SK-N-SH (cell line): ENCODE measurements around the gene CLDN19.

Experiments used
- FOXM1 ChIP-seq: IDR thresholded peaks from 2 replicates; pipeline ENCODE4 v1.4.0; 2012; ENCODE audit warnings: low read depth, mild to moderate bottlenecking
- JUND ChIP-seq: IDR thresholded peaks from 2 replicates; pipeline ENCODE4 v1.4.0; 2012
- MEF2A ChIP-seq: IDR thresholded peaks from 2 replicates; pipeline ENCODE4 v1.4.0; 2012; ENCODE audit warnings: low read depth, borderline replicate concordance
- NRF1 ChIP-seq: IDR thresholded peaks from 2 replicates; pipeline ENCODE4 v1.6.1; 2012; ENCODE audit warnings: low read depth, mild to moderate bottlenecking, low read length
- POLR2AphosphoS5 ChIP-seq: IDR thresholded peaks from 2 replicates; pipeline ENCODE4 v1.6.1; 2012; ENCODE audit warnings: low read depth, low read length
- RFX5 ChIP-seq: IDR thresholded peaks from 2 replicates; pipeline ENCODE4 v1.6.1; 2012; ENCODE audit warnings: mild to moderate bottlenecking, improper control_type of control experiment, low read length
- TAF1 ChIP-seq: IDR thresholded peaks from 2 replicates; pipeline ENCODE4 v1.6.1; 2012; ENCODE audit warnings: low read depth, mild to moderate bottlenecking, low read length, moderate library complexity, borderline replicate concordance
- TF ChIP-seq, protein P1 (sequence below): fragments of 200-600 bp; sonication (generic); IDR thresholded peaks from 2 replicates; pipeline ENCODE4 v1.6.1; 2017; ENCODE audit warnings: antibody characterized with exemption, mild to moderate bottlenecking, moderate library complexity
- TF ChIP-seq, protein P2 (sequence below): IDR thresholded peaks from 2 replicates; pipeline ENCODE4 v1.6.1; 2012; ENCODE audit warnings: mild to moderate bottlenecking, low read depth, low read length, moderate library complexity
- TF ChIP-seq, protein P3 (sequence below): fragments of 150-350 bp; IDR thresholded peaks from 2 replicates; pipeline ENCODE4 v1.6.1; 2016; ENCODE audit warnings: mild to moderate bottlenecking, low read depth, low read length

DNA sequence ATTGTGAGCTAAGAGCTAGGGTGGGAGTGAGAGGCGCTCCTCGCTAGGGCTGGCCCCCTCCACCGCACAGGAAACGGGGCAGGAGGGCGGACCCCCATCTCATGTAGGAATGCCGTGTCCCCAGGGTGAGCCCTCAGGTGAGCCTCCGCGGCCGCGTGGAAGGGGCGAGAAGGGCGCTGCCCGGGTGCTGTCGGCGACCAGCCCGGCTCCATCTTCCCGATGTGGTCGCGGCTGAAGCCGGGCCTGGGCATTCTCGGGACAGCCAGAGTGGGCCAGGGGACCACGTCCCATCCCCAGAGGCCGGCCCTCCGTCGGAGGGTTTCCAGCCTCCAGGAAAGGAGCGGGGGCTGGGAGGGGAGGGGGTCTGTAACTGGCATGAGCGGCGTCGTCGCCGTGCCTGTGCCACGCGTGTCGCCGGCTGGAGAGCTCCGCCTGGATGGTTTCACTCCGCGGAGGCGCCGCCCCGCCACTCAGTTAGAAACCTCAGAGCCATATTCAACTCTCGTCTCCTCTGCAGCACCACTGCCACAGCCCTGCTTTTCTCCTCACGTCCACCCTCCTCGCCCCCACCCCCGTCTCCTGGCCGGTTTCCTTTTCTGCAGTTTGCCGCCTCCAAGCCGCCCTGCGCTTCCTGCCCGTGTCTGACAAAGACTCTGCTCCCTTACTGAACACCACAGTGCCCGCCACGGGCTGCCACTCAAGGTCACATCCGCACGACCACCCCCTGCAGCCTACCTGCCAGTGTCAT, 45.1 kb upstream of the CLDN19 start, which contains the start of gene TMEM269:
- TF ChIP-seq JUND (no peak), NRF1 (no peak), MEF2A (no peak), POLR2AphosphoS5 (no peak), RFX5 (no peak), TAF1 (no peak), FOXM1 (no peak)
- TF ChIP-seq, protein P1, sequence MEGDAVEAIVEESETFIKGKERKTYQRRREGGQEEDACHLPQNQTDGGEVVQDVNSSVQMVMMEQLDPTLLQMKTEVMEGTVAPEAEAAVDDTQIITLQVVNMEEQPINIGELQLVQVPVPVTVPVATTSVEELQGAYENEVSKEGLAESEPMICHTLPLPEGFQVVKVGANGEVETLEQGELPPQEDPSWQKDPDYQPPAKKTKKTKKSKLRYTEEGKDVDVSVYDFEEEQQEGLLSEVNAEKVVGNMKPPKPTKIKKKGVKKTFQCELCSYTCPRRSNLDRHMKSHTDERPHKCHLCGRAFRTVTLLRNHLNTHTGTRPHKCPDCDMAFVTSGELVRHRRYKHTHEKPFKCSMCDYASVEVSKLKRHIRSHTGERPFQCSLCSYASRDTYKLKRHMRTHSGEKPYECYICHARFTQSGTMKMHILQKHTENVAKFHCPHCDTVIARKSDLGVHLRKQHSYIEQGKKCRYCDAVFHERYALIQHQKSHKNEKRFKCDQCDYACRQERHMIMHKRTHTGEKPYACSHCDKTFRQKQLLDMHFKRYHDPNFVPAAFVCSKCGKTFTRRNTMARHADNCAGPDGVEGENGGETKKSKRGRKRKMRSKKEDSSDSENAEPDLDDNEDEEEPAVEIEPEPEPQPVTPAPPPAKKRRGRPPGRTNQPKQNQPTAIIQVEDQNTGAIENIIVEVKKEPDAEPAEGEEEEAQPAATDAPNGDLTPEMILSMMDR: no peak
- TF ChIP-seq, protein P2, sequence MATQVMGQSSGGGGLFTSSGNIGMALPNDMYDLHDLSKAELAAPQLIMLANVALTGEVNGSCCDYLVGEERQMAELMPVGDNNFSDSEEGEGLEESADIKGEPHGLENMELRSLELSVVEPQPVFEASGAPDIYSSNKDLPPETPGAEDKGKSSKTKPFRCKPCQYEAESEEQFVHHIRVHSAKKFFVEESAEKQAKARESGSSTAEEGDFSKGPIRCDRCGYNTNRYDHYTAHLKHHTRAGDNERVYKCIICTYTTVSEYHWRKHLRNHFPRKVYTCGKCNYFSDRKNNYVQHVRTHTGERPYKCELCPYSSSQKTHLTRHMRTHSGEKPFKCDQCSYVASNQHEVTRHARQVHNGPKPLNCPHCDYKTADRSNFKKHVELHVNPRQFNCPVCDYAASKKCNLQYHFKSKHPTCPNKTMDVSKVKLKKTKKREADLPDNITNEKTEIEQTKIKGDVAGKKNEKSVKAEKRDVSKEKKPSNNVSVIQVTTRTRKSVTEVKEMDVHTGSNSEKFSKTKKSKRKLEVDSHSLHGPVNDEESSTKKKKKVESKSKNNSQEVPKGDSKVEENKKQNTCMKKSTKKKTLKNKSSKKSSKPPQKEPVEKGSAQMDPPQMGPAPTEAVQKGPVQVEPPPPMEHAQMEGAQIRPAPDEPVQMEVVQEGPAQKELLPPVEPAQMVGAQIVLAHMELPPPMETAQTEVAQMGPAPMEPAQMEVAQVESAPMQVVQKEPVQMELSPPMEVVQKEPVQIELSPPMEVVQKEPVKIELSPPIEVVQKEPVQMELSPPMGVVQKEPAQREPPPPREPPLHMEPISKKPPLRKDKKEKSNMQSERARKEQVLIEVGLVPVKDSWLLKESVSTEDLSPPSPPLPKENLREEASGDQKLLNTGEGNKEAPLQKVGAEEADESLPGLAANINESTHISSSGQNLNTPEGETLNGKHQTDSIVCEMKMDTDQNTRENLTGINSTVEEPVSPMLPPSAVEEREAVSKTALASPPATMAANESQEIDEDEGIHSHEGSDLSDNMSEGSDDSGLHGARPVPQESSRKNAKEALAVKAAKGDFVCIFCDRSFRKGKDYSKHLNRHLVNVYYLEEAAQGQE: no peak
- TF ChIP-seq, protein P3, sequence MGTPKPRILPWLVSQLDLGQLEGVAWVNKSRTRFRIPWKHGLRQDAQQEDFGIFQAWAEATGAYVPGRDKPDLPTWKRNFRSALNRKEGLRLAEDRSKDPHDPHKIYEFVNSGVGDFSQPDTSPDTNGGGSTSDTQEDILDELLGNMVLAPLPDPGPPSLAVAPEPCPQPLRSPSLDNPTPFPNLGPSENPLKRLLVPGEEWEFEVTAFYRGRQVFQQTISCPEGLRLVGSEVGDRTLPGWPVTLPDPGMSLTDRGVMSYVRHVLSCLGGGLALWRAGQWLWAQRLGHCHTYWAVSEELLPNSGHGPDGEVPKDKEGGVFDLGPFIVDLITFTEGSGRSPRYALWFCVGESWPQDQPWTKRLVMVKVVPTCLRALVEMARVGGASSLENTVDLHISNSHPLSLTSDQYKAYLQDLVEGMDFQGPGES: no peak
